ENCODE measurements around the gene DLGAP1. TPM values are rescaled to one million over a fixed set of nuclear protein-coding genes. Genes with fewer than 3 reads are reported as not detected.

The DLGAP1 gene
- polyA plus RNA-seq, 1 experiment, result 0.09 TPM

DNA sequence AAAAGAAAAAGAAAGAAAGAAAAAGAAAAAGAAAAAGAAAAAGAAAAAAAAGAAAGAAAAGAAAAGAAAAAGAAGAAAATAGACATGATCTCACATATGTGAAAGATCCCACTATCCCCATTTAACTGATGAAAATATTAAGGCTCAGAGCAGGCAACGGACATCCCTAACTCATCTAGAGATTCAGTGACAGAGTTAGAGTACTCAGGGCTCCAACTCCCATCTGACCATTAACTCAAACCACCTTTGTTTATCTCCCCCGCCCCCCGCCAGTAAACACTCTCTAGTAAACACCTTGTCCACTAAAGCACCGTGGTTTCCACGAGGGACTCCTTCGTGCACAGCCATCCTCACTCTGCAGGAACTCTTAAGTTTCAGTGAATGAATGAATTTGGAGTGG, 862.2 kb downstream of the DLGAP1 start:
- TF ChIP-seq, protein P1, sequence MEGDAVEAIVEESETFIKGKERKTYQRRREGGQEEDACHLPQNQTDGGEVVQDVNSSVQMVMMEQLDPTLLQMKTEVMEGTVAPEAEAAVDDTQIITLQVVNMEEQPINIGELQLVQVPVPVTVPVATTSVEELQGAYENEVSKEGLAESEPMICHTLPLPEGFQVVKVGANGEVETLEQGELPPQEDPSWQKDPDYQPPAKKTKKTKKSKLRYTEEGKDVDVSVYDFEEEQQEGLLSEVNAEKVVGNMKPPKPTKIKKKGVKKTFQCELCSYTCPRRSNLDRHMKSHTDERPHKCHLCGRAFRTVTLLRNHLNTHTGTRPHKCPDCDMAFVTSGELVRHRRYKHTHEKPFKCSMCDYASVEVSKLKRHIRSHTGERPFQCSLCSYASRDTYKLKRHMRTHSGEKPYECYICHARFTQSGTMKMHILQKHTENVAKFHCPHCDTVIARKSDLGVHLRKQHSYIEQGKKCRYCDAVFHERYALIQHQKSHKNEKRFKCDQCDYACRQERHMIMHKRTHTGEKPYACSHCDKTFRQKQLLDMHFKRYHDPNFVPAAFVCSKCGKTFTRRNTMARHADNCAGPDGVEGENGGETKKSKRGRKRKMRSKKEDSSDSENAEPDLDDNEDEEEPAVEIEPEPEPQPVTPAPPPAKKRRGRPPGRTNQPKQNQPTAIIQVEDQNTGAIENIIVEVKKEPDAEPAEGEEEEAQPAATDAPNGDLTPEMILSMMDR (IDR thresholded peaks at IDR 0.05; ENCODE audit: low read depth, low read length), result no peak
- Histone ChIP-seq H3K9me3 (ENCODE audit: control insufficient read depth, insufficient read depth, low read length) (no peaks in the 10 kb centered on the region), H3K4me3 (ENCODE audit: low read depth, low read length) (peak overlapping the region; percentile 34; the same call in 1 of the 2 replicates), H3K27ac (ENCODE audit: low read depth, low read length) (peak overlapping the region; percentile 100), H3K27me3 (ENCODE audit: control insufficient read depth, insufficient read depth, low read length) (no peaks in the 10 kb centered on the region)
- CTCF ChIA-PET, result interaction anchor here (0.6 to 4.7 kb wide), 6 partner anchors 10 to 402 kb away, joined by 4 to 74 read pairs (median 24); no protein-coding TSS in a partner anchor
- DNase-seq (ENCODE audit: low read depth, low spot score), result no peak
- POLR2A ChIA-PET, result interaction anchor here (1.0 to 3.4 kb wide), 2 partner anchors 67 to 140 kb away, joined by 7 to 44 read pairs; no protein-coding TSS in a partner anchor

DNA sequence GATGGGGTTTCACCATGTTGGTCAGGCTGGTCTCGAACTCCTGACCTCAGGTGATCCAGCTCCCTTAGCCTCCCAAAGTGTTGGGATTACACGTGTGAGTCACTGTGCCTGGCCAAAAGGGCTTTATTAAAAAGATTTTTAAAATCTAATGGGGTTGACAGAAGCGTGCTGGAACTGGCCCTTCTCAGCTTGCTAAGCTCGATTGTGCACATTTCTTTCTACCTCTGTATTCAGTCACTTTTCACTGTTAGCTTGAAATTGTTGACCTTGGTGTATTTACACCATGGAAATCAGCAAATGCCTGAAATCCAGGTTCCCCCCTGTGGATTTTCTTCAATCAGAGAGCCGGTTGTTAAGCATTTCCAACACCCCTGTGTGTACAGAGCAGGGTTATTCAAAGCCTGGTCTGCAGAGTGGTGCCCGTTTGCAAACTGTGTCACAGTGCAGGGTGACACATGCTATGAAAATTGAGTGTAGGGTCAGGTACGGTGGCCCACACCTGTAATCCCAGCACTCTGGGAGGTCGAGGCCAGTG, 864.9 kb downstream of the DLGAP1 start:
- DNase-seq (ENCODE audit: low read depth, low spot score), result no peak
- POLR2A ChIA-PET, result no interaction called here
- CTCF ChIA-PET, result interaction anchor here (0.6 kb wide), 1 partner anchor 76 kb away, joined by 3 read pairs; no protein-coding TSS in a partner anchor
- Histone ChIP-seq H3K4me3 (ENCODE audit: low read depth, low read length) (no peak overlapping the region), H3K9me3 (ENCODE audit: control insufficient read depth, insufficient read depth, low read length) (no peaks in the 10 kb centered on the region), H3K27ac (ENCODE audit: low read depth, low read length) (no peak overlapping the region), H3K27me3 (ENCODE audit: control insufficient read depth, insufficient read depth, low read length) (no peaks in the 10 kb centered on the region)
- TF ChIP-seq, protein P1 (IDR thresholded peaks at IDR 0.05; ENCODE audit: low read depth, low read length), result no peak

DNA sequence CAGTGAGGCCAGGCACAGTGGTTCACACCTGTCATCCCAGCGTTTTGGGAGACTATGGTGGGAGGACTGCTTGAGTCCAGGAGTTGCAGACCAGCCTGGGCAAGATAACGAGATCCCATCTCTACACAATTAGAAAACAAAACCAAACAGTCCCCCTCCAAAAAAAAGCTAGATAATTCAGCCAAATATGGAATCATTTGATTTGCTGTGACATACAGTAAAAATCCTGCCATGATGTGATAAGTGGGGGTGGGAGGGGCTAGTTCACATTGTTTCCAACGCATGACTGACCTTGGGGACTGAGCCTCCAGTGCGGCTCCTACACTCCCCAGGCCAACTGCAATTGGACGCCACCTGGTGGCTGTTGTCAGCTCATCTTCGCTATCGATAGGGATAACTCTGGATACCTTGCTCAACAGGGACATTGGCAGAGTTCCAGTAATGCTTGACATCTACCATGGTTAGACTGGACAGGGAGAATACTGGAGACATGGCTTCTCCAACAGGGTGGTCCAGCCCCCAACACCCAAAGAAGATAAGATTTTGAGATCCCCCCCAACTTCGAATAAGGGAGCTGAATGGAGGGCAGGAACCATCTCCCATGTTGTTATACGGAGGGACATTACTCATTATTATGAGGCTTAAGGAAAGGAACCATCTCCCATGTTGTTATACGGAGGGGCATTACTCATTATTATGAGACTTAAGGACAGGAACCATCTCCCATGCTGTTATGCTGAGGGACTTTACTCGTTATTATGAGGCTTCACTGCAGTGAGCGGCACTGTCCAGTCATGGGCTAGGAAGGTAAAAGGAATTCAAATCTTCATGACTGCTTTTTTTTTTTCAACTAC, 869.2 kb downstream of the DLGAP1 start:
- no peak for DNase-seq (ENCODE audit: low read depth, low spot score)
- ChIA-PET POLR2A (interaction anchor here (1.2 kb wide), 1 partner anchor 134 kb away, joined by 3 read pairs; no protein-coding TSS in a partner anchor), CTCF (interaction anchor here (0.6 to 2.9 kb wide), 27 partner anchors 8 to 653 kb away, joined by 3 to 23 read pairs (median 4); no protein-coding TSS in a partner anchor)
- no peaks in the 10 kb centered on the region for H3K9me3 ChIP-seq (ENCODE audit: control insufficient read depth, insufficient read depth, low read length)
- TF ChIP-seq, protein P1 (IDR thresholded peaks at IDR 0.05; ENCODE audit: low read depth, low read length), result peak; percentile 74
- no peaks in the 10 kb centered on the region for H3K27me3 ChIP-seq (ENCODE audit: control insufficient read depth, insufficient read depth, low read length)
- H3K27ac ChIP-seq (ENCODE audit: low read depth, low read length), result no peak overlapping the region
- no peak overlapping the region for H3K4me3 ChIP-seq (ENCODE audit: low read depth, low read length)

DNA sequence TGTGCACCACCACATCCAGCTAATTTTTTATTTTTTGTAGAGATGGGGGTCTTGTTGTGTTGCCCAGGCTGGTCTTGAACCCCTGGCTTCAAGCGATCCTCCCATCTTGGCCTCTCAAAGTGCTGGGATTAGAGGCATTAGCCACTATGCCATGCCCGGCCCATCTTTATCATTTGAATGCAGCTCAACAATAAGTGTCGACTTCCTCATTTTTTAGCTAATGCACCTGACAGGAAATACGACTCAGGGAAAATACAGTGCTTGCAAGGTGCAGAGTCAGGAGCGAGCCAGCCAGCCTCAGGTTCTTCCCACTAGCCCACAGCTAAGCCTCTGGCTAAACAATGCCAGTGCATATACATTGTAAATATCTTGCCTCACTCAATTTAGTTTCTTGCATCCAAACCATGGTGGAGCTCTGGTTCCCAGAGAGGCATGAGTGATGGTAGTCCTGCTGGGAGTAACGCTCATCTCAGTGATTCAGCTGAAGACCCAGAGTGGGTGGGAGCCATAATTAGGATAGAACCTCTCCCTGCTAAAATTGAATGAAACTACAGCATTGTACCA, 870.1 kb downstream of the DLGAP1 start:
- DNase-seq (ENCODE audit: low read depth, low spot score), result no peak
- no peak overlapping the region for H3K4me3 ChIP-seq (ENCODE audit: low read depth, low read length)
- CTCF ChIA-PET, result interaction anchor here (0.6 to 2.9 kb wide), 25 partner anchors 9 to 652 kb away, joined by 3 to 23 read pairs (median 4); no protein-coding TSS in a partner anchor
- no peaks in the 10 kb centered on the region for H3K27me3 ChIP-seq (ENCODE audit: control insufficient read depth, insufficient read depth, low read length)
- TF ChIP-seq, protein P1 (IDR thresholded peaks at IDR 0.05; ENCODE audit: low read depth, low read length), result no peak
- H3K27ac ChIP-seq (ENCODE audit: low read depth, low read length), result no peak overlapping the region
- POLR2A ChIA-PET, result interaction anchor here (1.2 kb wide), 1 partner anchor 133 kb away, joined by 3 read pairs; no protein-coding TSS in a partner anchor
- no peaks in the 10 kb centered on the region for H3K9me3 ChIP-seq (ENCODE audit: control insufficient read depth, insufficient read depth, low read length)

Measured in AG04450 (cell line).